Measurements from ENCODE around the gene FAM131A.

GRCh38 chr3:184368116-184368515, 30.7 kb downstream of the FAM131A start:
- no peak for TF ChIP-seq GATA2 (IDR thresholded peaks at IDR 0.05; ENCODE audit: low read depth, low read length)
- TF ChIP-seq GATA3 (IDR thresholded peaks at IDR 0.05; ENCODE audit: low read depth, low read length), result no peak
